Right lobe of liver (tissue), 6 donors: Measurements from ENCODE around the gene KIZ. TPM values are rescaled to one million over a fixed set of nuclear protein-coding genes. Genes with fewer than 3 reads are reported as not detected.

Experiments used
- ATAC-seq, 4 donors: fragments of 200-7000 bp; cut with Tn5 transposase; one replicate each; pipeline ENCODE4 v1.9.1; 2020; ENCODE audit warnings: mild to moderate bottlenecking in 4 of 4, moderate library complexity in 4 of 4
- DNase-seq, 3 donors: peaks; one replicate each; pipeline ENCODE4 v3.0.0-alpha.2; 2020
- H3K27ac ChIP-seq, 3 donors: fragments of 200-600 bp; one replicate each; pipeline ENCODE4 v1.8.0; 2022
- H3K27me3 ChIP-seq, 2 donors: fragments of 200-600 bp; one replicate each; pipeline ENCODE4 v1.8.0; 2022
- H3K36me3 ChIP-seq, 4 donors: fragments of 200-600 bp; sonication (generic) in 1 of 4; one replicate each; pipeline versions ENCODE4 v1.5.1 to v1.8.0; 2017 to 2022; ENCODE audit warnings: control low read depth in 1 of 4
- H3K4me1 ChIP-seq, 4 donors: fragments of 200-600 bp; sonication (generic) in 1 of 4; one replicate each; pipeline versions ENCODE4 v1.5.1 to v1.8.0; 2017 to 2022; ENCODE audit warnings: control low read depth in 1 of 4
- H3K4me3 ChIP-seq, 3 donors: fragments of 200-600 bp; one replicate each; pipeline ENCODE4 v1.8.0; 2022
- H3K9me3 ChIP-seq, 4 donors: fragments of 200-600 bp; sonication (generic) in 1 of 4; one replicate each; pipeline versions ENCODE4 v1.5.1 to v1.8.0; 2017 to 2022; ENCODE audit warnings: control low read depth in 1 of 4
- CTCF ChIP-seq, 4 donors: fragments of 200-600 bp in 3 of 4; fragments of 450-650 bp in 1 of 4; IDR thresholded peaks; one replicate each; pipeline versions ENCODE4 v1.5.1 to v1.8.0; 2016 to 2022; ENCODE audit warnings: antibody characterized with exemption in 4 of 4, mild to moderate bottlenecking in 2 of 4
- POLR2A ChIP-seq: fragments of 450-650 bp; IDR thresholded peaks from one replicate; pipeline ENCODE4 v1.6.1; 2017; ENCODE audit warnings: antibody characterized with exemption, mild to moderate bottlenecking
- WGBS: methylation state at CpG from one replicate; pipeline ENCODE4 v1.1.6; 2018; ENCODE audit warnings: low coverage, low lambda C conversion rate; ENCODE audit not compliant: insufficient coverage; ENCODE audit errors: missing lambda C conversion rate; 5-methylcytosine and 5-hydroxymethylcytosine counted together
- intact Hi-C, 2 donors: fragments of 100-400 bp; cut with DNase I; formaldehyde crosslinking; loops; one replicate each; pipeline versions ENCODE4 v1.11.2 to v1.14.1; 2022
- total RNA-seq, 6 experiments: library from RNA; depleted of rRNA in 2 of 6; stranded (reverse); fragments of >200 nt in 2 of 6; fragmentation: NEBNext Ultra II Directional in 3 of 6; extraction: Animal tissue kit (Norgen Biotek cat#: 25700) in 3 of 6; gene quantifications; one replicate each; pipeline versions ENCODE4 v1.1.0 to v1.2.4, GENCODE V29; 2016 to 2023
- donor health status: DM: no; HTN: yes; CAD: no.
- donor health status: DM: no; HTN: no; CAD: no.
- donor health status: DM: no; HTN: no; CAD: no.
- donor health status: DM: no; HTN: yes; CAD: no.
- donor health status: DM: no; HTN: yes; CAD: no.

KIZ gene
- total RNA-seq, 6 experiments from 2014 or later = 5.1 to 11.5 (median 7.4) TPM

DNA sequence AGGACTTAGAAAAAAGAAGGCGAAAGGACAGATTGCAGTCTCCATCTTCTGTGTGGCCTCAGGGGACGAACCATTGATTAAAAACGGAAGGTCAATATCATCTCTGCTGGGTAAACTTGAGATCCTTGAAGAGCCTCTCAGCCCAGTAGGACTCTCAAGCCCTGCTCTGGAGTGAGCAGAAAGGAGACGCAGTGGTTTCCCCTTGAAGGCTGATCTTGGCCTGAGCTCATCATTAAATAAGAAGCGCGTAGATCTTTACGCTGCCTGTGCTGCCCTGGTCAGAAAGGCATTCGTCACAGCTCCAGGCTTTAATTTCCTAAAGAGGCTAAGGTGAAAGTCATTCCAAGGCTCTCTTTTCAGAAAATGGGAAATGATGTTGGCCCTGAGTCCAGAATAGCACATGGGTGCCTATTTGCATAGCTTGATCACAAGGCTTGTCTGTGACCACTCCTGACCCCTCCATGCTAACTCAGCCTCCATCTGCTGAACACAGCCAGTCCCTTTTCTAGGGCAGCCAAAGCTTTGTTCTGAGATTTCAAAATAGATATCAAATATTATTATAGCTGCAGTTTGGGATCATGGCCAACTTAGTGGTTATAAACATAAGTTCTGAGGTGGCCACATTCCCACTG lies 148.0 kb downstream of the KIZ start:
- ATAC-seq = no peak
- WGBS = 77% methylated on average over 7 of the region's 8 CpGs
- Histone ChIP-seq H3K27me3 (no peaks in the 10 kb centered on the region), H3K4me1 (no peaks in the 10 kb centered on the region), H3K27ac (no peak overlapping the region), H3K36me3 (no peaks in the 10 kb centered on the region), H3K4me3 (no peak overlapping the region), H3K9me3 (no peaks in the 10 kb centered on the region)
- intact Hi-C loops = no loop called here
- no peak for DNase-seq
- TF ChIP-seq POLR2A = no peak
- TF ChIP-seq CTCF (IDR thresholded peaks at IDR 0.05) = no peak

GRCh38 chr20:21278829-21279228 lies 152.9 kb downstream of the KIZ start:
- Histone ChIP-seq H3K27ac (no peak overlapping the region), H3K27me3 (no peaks in the 10 kb centered on the region), H3K4me1 (no peaks in the 10 kb centered on the region), H3K4me3 (no peak overlapping the region), H3K9me3 (no peaks in the 10 kb centered on the region), H3K36me3 (no peaks in the 10 kb centered on the region)
- TF ChIP-seq POLR2A (no peak), CTCF (IDR thresholded peaks at IDR 0.05) (no peak)
- 100% methylated on average over 2 of the region's 2 CpGs for WGBS
- intact Hi-C loops = no loop called here
- ATAC-seq = no peak
- DNase-seq = no peak

GRCh38 chr20:21279706-21280521 lies 154.0 kb downstream of the KIZ start:
- Histone ChIP-seq H3K27me3 (no peaks in the 10 kb centered on the region), H3K27ac (no peak overlapping the region), H3K4me3 (no peak overlapping the region), H3K9me3 (no peaks in the 10 kb centered on the region), H3K36me3 (no peaks in the 10 kb centered on the region), H3K4me1 (no peaks in the 10 kb centered on the region)
- DNase-seq (no peak), ATAC-seq (no peak)
- intact Hi-C loops = no loop called here
- no peak for TF ChIP-seq POLR2A
- no peak for TF ChIP-seq CTCF (IDR thresholded peaks at IDR 0.05)
- WGBS = 45% methylated on average over 6 of the region's 7 CpGs

DNA sequence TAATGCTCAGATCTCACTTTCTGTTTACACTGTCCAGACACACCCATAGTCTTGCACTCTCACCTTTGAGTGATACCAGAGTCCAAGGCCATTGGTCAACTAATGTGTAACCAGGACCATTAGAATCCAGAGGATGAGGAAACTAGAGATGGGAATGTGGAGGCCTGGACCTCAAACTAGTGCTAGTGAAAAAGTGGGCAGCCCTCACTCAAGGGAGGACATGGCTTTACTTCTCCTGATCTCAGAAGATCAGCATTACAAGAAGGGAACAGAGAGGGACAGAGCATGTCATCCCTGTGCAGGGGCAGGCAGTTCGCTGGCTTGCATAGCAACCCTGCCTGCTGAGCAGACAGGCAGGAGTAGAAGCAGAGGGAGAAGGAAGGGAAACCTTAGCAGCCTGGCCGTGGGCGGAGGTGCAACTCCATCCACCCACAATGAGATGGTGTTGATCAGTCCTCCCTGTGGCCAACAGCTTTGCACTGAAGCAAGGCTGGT lies 154.7 kb downstream of the KIZ start:
- Histone ChIP-seq H3K27me3 (no peaks in the 10 kb centered on the region), H3K4me1 (no peaks in the 10 kb centered on the region), H3K4me3 (no peak overlapping the region), H3K9me3 (no peaks in the 10 kb centered on the region), H3K27ac (no peak overlapping the region), H3K36me3 (no peaks in the 10 kb centered on the region)
- ATAC-seq (peak in 3 of 4 donors; percentile 22 to 44 (median 31)), DNase-seq (no peak)
- no peak for TF ChIP-seq CTCF (IDR thresholded peaks at IDR 0.05)
- no peak for TF ChIP-seq POLR2A
- intact Hi-C loops = no loop called here
- WGBS = 47% methylated on average over 2 of the region's 3 CpGs
